ENCODE data around the gene VSTM2B.

- TF ChIP-seq POLR2AphosphoS5 (IDR thresholded peaks at IDR 0.05; ENCODE audit: low read depth, low read length) (no peak), TAF1 (IDR thresholded peaks at IDR 0.05; ENCODE audit: borderline replicate concordance, insufficient read depth, low read length) (no peak), SIN3A (IDR thresholded peaks at IDR 0.05; ENCODE audit: borderline replicate concordance, insufficient read depth, low read length) (no peak), REST (IDR thresholded peaks at IDR 0.05; ENCODE audit: insufficient read depth in 1 of 2, low read depth in 2 of 2, low read length in 2 of 2) (no peak), FOXP2 (optimal IDR thresholded peaks at IDR 0.05; ENCODE audit: borderline replicate concordance, extremely low read depth, extremely low read length, insufficient read depth) (no peak)
These were observed 11.1 kb upstream of the VSTM2B start for GRCh38 chr19:29514525-29515232.
